ENCODE measurements around the gene RPS6KA2. TPM values are rescaled to one million over a fixed set of nuclear protein-coding genes. Genes with fewer than 3 reads are reported as not detected.

RPS6KA2 gene
- polyA plus RNA-seq (2013, experiment 1 of 2; ENCODE audit: insufficient read length) = 89.6 TPM
- 90.5 TPM for polyA plus RNA-seq (2013, experiment 2 of 2; ENCODE audit: insufficient read length)

- DNase-seq = peak; percentile 100
Observed at GRCh38 chr6:166627033-166627874, at the start of gene RPS6KA2. Gene RPS6KA2, minus strand, starts transcription at chr6:166627251. Its CDS starts 232 bp downstream, at chr6:166627019.

- DNase-seq = no peak
Observed at GRCh38 chr6:166676270-166676860, 49.3 kb upstream of the RPS6KA2 start.

- DNase-seq = no peak
Observed at GRCh38 chr6:166675736-166676135, 48.7 kb upstream of the RPS6KA2 start.

GRCh38 chr6:166673309-166673708 lies 46.3 kb upstream of the RPS6KA2 start:
- no peak for DNase-seq

GRCh38 chr6:166672624-166673206 lies 45.7 kb upstream of the RPS6KA2 start:
- no peak for DNase-seq

GRCh38 chr6:166672146-166672545 lies 45.1 kb upstream of the RPS6KA2 start:
- no peak for DNase-seq

- DNase-seq = no peak
Observed at GRCh38 chr6:166671434-166672081, 44.5 kb upstream of the RPS6KA2 start.

GRCh38 chr6:166670894-166671293 lies 43.8 kb upstream of the RPS6KA2 start:
- DNase-seq = no peak

GRCh38 chr6:166670013-166670412 lies 43.0 kb upstream of the RPS6KA2 start:
- no peak for DNase-seq

GRCh38 chr6:166667796-166668610 lies 41.0 kb upstream of the RPS6KA2 start:
- peak; percentile 7 for DNase-seq

- DNase-seq = no peak
Observed at GRCh38 chr6:166664135-166664534, 37.1 kb upstream of the RPS6KA2 start.

GRCh38 chr6:166663568-166663967 lies 36.5 kb upstream of the RPS6KA2 start:
- DNase-seq = no peak

GRCh38 chr6:166662690-166663089 lies 35.6 kb upstream of the RPS6KA2 start:
- no peak for DNase-seq

- no peak for DNase-seq
Observed at GRCh38 chr6:166661327-166662085, 34.5 kb upstream of the RPS6KA2 start.

GRCh38 chr6:166660157-166660688 lies 33.2 kb upstream of the RPS6KA2 start:
- no peak for DNase-seq

GRCh38 chr6:166659581-166659980 lies 32.5 kb upstream of the RPS6KA2 start:
- DNase-seq = no peak

GRCh38 chr6:166658792-166659150 lies 31.7 kb upstream of the RPS6KA2 start:
- no peak for DNase-seq

- no peak for DNase-seq
Observed at GRCh38 chr6:166658115-166658791, 31.2 kb upstream of the RPS6KA2 start.

GRCh38 chr6:166657531-166657930 lies 30.5 kb upstream of the RPS6KA2 start:
- no peak for DNase-seq

Data from fibroblast of skin of scalp (primary cell).